CD4-positive, alpha-beta T cell treated with Interleukin-17A for 4 hours (primary cell): ENCODE data around the gene RBM20.
A peak's percentile ranks its signal among the peaks of the same experiment; 100 is the strongest.
"Not testable (repeated sequence)": the region's sequence is repeated elsewhere in the genome, so short reads cannot be mapped to it uniquely, and the experiment has no call there.

Source experiments
- DNase-seq: peaks from one replicate; pipeline ENCODE4 v3.0.0-alpha.2; 2020; ENCODE audit warnings: mixed read lengths

RBM20 gene

GRCh38 chr10:110625951-110626855 lies 17.9 kb upstream of the RBM20 start:
- DNase-seq: no peak

GRCh38 chr10:110628161-110628560 lies 16.0 kb upstream of the RBM20 start:
- DNase-seq: no peak

GRCh38 chr10:110629680-110630191 lies 14.4 kb upstream of the RBM20 start:
- DNase-seq: no peak

- no peak for DNase-seq
These were observed 12.2 kb upstream of the RBM20 start for GRCh38 chr10:110631934-110632333.

- DNase-seq: no peak
These were observed 11.4 kb upstream of the RBM20 start for GRCh38 chr10:110632591-110633215.

- no peak for DNase-seq
These were observed 9.5 kb upstream of the RBM20 start for GRCh38 chr10:110634527-110635209.

GRCh38 chr10:110636572-110636931 lies 7.6 kb upstream of the RBM20 start:
- no peak for DNase-seq

GRCh38 chr10:110636932-110637557 lies 7.1 kb upstream of the RBM20 start:
- no peak for DNase-seq

GRCh38 chr10:110637558-110638053 lies 6.5 kb upstream of the RBM20 start:
- DNase-seq: no peak

- DNase-seq: no peak
These were observed 5.8 kb upstream of the RBM20 start for GRCh38 chr10:110638319-110638718.

GRCh38 chr10:110639046-110639445 lies 5.1 kb upstream of the RBM20 start:
- DNase-seq: not testable (repeated sequence)

GRCh38 chr10:110639858-110640257 lies 4.3 kb upstream of the RBM20 start:
- not testable (repeated sequence) for DNase-seq

GRCh38 chr10:110641256-110641655 lies 2.9 kb upstream of the RBM20 start:
- DNase-seq: peak; percentile 48

- no peak for DNase-seq
These were observed 1.7 kb upstream of the RBM20 start for GRCh38 chr10:110642204-110643034.

GRCh38 chr10:110643035-110643652 lies 992 bp upstream of the RBM20 start:
- peak; percentile 5 for DNase-seq

- DNase-seq: no peak
These were observed 694 bp downstream of the RBM20 start for GRCh38 chr10:110644598-110645462.

GRCh38 chr10:110646417-110647135 lies 2.4 kb downstream of the RBM20 start:
- no peak for DNase-seq

- no peak for DNase-seq
These were observed 2.9 kb downstream of the RBM20 start for GRCh38 chr10:110647136-110647430.

- DNase-seq: no peak
These were observed 4.7 kb downstream of the RBM20 start for GRCh38 chr10:110648692-110649346.
